ENCODE measurements around the gene SEMA3G.

Gene SEMA3G

DNA sequence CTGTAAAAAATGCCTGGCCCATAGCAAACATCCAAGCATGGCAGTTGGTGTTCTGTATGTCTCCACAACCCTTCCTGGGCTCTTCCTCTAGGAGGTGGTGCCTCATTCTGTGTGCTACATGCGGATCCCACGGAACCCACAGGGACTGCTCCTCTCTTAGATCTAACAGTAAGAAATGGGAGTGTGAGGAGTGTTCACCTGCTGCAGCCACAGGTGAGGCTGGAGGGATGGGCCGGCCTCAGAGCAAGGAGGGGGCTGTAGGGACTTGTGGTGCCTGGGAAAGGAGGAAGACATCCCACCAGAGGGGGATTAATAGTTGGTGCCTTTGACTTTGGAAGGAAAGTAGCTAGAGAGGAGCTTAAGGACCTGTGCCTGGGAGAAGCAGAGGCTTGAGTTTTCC is 22.2 kb downstream of the SEMA3G start:
- TF ChIP-seq, protein P1, sequence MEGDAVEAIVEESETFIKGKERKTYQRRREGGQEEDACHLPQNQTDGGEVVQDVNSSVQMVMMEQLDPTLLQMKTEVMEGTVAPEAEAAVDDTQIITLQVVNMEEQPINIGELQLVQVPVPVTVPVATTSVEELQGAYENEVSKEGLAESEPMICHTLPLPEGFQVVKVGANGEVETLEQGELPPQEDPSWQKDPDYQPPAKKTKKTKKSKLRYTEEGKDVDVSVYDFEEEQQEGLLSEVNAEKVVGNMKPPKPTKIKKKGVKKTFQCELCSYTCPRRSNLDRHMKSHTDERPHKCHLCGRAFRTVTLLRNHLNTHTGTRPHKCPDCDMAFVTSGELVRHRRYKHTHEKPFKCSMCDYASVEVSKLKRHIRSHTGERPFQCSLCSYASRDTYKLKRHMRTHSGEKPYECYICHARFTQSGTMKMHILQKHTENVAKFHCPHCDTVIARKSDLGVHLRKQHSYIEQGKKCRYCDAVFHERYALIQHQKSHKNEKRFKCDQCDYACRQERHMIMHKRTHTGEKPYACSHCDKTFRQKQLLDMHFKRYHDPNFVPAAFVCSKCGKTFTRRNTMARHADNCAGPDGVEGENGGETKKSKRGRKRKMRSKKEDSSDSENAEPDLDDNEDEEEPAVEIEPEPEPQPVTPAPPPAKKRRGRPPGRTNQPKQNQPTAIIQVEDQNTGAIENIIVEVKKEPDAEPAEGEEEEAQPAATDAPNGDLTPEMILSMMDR (IDR thresholded peaks at IDR 0.05; ENCODE audit: insufficient read depth, low read depth, low read length, missing control alignments) = no peak
- H3K4me3 ChIP-seq (ENCODE audit: low read length) = no peak overlapping the region
- DNase-seq (ENCODE audit: low read depth) = no peak

GRCh38 chr3:52420388-52420787 is 24.5 kb downstream of the SEMA3G start:
- H3K4me3 ChIP-seq (ENCODE audit: low read length) = no peak overlapping the region
- TF ChIP-seq, protein P1 (IDR thresholded peaks at IDR 0.05; ENCODE audit: insufficient read depth, low read depth, low read length, missing control alignments) = no peak
- DNase-seq (ENCODE audit: low read depth) = no peak

DNA sequence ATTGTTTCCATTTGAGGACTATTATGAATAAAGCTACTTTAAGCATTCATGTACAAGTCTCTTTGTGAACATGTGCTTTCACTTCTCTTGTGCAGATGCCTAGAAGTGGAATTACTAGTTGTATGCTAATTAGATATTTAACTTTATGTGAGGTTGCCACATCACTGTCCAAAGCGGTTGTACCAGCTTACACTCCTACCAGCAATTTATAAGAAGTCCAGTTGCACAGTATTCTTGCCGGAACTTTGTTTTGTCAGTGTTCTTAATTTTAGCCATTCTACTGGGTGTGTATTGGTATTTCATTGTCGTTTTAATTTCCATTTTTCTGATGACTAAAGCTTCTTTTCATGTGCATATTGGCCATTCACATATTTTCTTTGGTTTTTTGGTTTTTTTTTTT is 29.1 kb downstream of the SEMA3G start:
- H3K4me3 ChIP-seq (ENCODE audit: low read length) = no peak overlapping the region
- peak; percentile 26 for DNase-seq (ENCODE audit: low read depth)
- TF ChIP-seq, protein P1 (IDR thresholded peaks at IDR 0.05; ENCODE audit: insufficient read depth, low read depth, low read length, missing control alignments) = no peak

DNA sequence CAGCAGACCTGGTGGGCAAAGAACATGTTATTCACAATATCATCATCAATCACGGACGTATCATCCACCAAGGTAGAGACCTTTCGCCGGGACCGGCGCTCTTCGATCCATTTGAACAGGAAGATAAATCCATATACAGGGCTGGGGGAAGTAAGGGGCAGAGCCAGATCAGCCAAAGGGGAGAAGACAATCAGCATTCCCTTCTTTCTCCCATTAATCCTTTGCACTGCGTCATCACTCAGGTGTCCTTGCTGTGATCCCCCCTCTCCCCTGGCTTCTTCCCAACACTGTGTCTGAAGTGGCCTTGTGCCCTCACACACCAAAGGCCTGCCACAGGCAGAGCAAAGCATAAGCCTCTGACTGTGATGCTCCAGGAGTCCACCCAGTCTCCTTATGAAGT is 36.4 kb downstream of the SEMA3G start:
- DNase-seq (ENCODE audit: low read depth) = no peak
- H3K4me3 ChIP-seq (ENCODE audit: low read length) = peak overlapping the region; percentile 95
- TF ChIP-seq, protein P1 (IDR thresholded peaks at IDR 0.05; ENCODE audit: insufficient read depth, low read depth, low read length, missing control alignments) = no peak

- no peak overlapping the region for H3K4me3 ChIP-seq (ENCODE audit: low read length)
- DNase-seq (ENCODE audit: low read depth) = no peak
- TF ChIP-seq, protein P1 (IDR thresholded peaks at IDR 0.05; ENCODE audit: insufficient read depth, low read depth, low read length, missing control alignments) = no peak
Measured at GRCh38 chr3:52407779-52408178, 37.1 kb downstream of the SEMA3G start.

DNA sequence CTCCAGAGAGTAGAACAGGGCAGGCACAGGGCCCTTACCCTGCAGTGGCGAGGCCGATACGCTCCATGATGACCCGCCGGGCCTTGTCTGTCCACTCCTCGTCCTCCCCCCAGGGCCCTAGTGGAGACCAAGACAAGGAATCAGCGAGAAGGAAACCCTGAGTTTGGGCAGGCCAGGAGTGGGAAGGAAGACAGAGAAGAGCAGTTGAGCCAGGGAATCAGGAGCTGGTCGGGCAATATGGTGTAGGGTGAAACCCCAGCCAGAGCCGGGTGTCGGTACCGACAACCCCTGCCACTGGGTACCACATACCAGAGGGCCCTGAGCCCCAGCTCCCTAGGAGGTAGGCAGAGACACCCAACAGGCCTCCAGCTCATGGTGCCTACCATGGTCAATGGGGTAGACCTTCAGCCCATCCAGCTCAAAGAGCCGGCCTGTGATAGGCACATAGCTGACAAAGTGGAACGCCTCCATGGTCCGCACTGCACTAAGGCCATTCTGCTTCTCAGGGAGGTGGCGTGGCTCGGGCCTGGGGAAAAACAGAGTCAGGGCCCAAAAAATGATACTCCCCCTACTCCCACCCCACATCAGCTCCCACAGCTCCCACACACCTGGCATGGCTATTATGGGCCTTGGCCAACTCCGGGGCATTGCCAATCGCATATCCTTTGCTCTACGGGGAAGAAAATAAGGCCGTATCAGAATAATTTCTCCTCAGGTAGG is 38.0 kb downstream of the SEMA3G start:
- H3K4me3 ChIP-seq (ENCODE audit: low read length) = no peak overlapping the region
- DNase-seq (ENCODE audit: low read depth) = no peak
- TF ChIP-seq, protein P1 (IDR thresholded peaks at IDR 0.05; ENCODE audit: insufficient read depth, low read depth, low read length, missing control alignments) = no peak

GRCh38 chr3:52406231-52406661 is 38.7 kb downstream of the SEMA3G start:
- peak; percentile 99 for DNase-seq (ENCODE audit: low read depth)
- peak overlapping the region; percentile 37 for H3K4me3 ChIP-seq (ENCODE audit: low read length)
- TF ChIP-seq, protein P1 (IDR thresholded peaks at IDR 0.05; ENCODE audit: insufficient read depth, low read depth, low read length, missing control alignments) = no peak
